ENCODE data around the gene MACROD1. TPM values are rescaled to one million over a fixed set of nuclear protein-coding genes. Genes with fewer than 3 reads are reported as not detected.

Gene MACROD1
- total RNA-seq, 4 donors from 2014 or later = 30.6 to 45.0 (median 35.0) TPM

DNA sequence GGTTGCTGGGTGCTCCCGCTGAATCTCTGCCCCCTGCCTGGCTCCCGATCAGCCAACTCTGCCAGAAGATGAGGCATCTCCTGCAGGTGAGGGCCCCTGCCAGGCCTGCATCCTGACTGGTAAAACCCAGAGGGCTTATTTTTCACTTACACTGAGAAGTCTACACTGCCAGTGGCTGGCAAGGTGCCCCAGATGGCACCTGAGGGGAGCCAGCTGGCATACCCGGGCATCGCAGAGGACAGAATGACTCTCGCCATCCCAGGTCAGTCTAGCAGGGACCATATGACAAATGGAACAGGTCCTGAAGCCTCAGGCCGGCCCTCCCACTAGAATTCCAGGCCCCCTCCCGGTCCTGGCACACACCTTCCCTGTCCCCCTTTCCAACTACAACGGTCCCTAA is 30.9 kb downstream of the MACROD1 start:
- no peak for DNase-seq (ENCODE audit: low spot score in 2 of 2)
- Histone ChIP-seq H3K36me3 (no peaks in the 10 kb centered on the region), H3K4me1 (peaks cover 0 to 13% (median 0%) of the 10 kb centered on the region in 4 donors), H3K4me3 (no peak overlapping the region), H3K27ac (no peak overlapping the region), H3K27me3 (no peaks in the 10 kb centered on the region), H3K9me3 (no peaks in the 10 kb centered on the region)
- 93 to 94% methylated on average over 5 to 8 of the region's 8 CpGs for WGBS, 2 donors
- no peak for TF ChIP-seq POLR2A (IDR thresholded peaks at IDR 0.05)
- TF ChIP-seq, protein P1, sequence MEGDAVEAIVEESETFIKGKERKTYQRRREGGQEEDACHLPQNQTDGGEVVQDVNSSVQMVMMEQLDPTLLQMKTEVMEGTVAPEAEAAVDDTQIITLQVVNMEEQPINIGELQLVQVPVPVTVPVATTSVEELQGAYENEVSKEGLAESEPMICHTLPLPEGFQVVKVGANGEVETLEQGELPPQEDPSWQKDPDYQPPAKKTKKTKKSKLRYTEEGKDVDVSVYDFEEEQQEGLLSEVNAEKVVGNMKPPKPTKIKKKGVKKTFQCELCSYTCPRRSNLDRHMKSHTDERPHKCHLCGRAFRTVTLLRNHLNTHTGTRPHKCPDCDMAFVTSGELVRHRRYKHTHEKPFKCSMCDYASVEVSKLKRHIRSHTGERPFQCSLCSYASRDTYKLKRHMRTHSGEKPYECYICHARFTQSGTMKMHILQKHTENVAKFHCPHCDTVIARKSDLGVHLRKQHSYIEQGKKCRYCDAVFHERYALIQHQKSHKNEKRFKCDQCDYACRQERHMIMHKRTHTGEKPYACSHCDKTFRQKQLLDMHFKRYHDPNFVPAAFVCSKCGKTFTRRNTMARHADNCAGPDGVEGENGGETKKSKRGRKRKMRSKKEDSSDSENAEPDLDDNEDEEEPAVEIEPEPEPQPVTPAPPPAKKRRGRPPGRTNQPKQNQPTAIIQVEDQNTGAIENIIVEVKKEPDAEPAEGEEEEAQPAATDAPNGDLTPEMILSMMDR (IDR thresholded peaks at IDR 0.05) = no peak
- TF ChIP-seq EP300 (IDR thresholded peaks at IDR 0.05) = no peak

DNA sequence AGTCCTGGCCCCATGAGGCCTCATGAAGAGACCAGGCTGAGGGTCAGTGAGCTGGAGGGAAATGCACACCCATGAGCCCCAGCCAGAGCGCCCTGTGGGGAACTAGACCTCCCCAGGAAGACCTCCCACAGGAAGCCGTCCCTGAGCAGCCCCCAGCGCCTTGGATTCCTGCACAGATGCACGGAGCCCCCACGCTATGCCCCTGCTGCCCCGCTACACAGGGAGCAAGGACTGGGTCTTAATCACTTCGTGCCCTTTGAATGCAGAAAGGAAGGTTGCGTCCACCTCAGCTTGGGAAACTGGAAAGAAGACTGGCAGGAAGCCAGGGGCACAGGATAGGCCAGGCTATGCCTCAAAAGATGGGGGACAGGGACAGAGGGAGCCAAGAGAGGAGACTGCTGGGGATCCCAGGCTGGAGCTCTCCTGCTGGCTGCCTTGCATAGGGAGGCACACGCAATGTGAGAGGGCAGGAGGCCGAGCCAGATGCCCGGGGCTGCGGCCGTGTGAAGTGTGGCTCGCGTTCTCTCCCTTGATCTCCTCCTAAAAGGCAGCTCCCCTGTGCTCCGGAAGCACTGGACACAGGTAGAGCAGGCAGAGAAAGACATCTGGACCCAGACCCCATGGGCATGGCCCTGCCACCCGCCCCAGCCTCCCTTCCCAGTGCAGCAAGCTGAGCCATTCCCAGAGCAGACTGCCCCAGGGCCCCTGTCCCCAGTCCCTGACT is 32.8 kb downstream of the MACROD1 start:
- 87 to 92% methylated on average over 15 of the region's 17 CpGs for WGBS, 2 donors
- Histone ChIP-seq H3K27me3 (no peaks in the 10 kb centered on the region), H3K36me3 (no peaks in the 10 kb centered on the region), H3K27ac (no peak overlapping the region), H3K9me3 (no peaks in the 10 kb centered on the region), H3K4me3 (no peak overlapping the region), H3K4me1 (peaks cover 0 to 13% (median 0%) of the 10 kb centered on the region in 4 donors)
- TF ChIP-seq, protein P1 (IDR thresholded peaks at IDR 0.05) = no peak
- TF ChIP-seq EP300 (IDR thresholded peaks at IDR 0.05) (no peak), POLR2A (IDR thresholded peaks at IDR 0.05) (no peak)
- no peak for DNase-seq (ENCODE audit: low spot score in 2 of 2)

- Histone ChIP-seq H3K27ac (peak overlapping the region in 1 of 4 donors; percentile 39), H3K4me1 (peaks cover 0 to 13% (median 0%) of the 10 kb centered on the region in 4 donors), H3K4me3 (no peak overlapping the region), H3K36me3 (no peaks in the 10 kb centered on the region), H3K9me3 (no peaks in the 10 kb centered on the region), H3K27me3 (no peaks in the 10 kb centered on the region)
- TF ChIP-seq POLR2A (IDR thresholded peaks at IDR 0.05) (no peak), EP300 (IDR thresholded peaks at IDR 0.05) (no peak)
- TF ChIP-seq, protein P1 (IDR thresholded peaks at IDR 0.05) = no peak
- WGBS, 2 donors = 43 to 58% methylated on average over 9 to 13 of the region's 13 CpGs
- no peak for DNase-seq (ENCODE audit: low spot score in 2 of 2)
Observed at GRCh38 chr11:64132191-64132771, 33.6 kb downstream of the MACROD1 start.

DNA sequence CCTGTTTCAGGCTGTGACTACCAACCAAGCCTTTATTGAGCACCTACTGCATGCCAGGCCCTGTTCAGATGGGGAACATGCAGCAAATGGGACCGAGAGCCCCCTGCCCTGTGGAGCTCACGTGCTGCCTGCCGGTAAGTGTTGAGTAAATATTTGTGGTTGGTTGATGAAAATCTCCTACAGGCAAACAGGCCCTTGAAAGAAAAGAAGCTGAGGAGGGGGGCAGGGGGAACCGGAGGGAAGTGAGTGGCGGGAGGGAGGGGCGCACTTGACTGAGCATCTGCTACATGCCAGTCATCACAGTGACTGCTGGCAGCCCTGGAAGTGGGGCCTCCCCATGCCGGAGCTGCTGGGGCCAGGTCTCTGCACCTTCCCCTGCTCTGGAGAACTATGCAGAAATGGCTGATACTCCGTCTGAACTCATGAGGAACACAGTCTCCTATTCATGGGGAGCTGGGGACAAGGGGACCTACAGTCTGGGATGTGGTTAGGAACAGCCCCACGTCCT is 34.2 kb downstream of the MACROD1 start:
- Histone ChIP-seq H3K36me3 (no peaks in the 10 kb centered on the region), H3K9me3 (no peaks in the 10 kb centered on the region), H3K27ac (peak overlapping the region in 1 of 4 donors; percentile 39), H3K27me3 (no peaks in the 10 kb centered on the region), H3K4me1 (peaks cover 0 to 13% (median 0%) of the 10 kb centered on the region in 4 donors), H3K4me3 (no peak overlapping the region)
- whole genome bisulfite sequencing, 2 donors = 42 to 46% methylated on average over 9 of the region's 9 CpGs
- DNase-seq (ENCODE audit: low spot score in 2 of 2) = no peak
- TF ChIP-seq POLR2A (IDR thresholded peaks at IDR 0.05) (no peak), EP300 (IDR thresholded peaks at IDR 0.05) (no peak)
- TF ChIP-seq, protein P1 (IDR thresholded peaks at IDR 0.05) = no peak

GRCh38 chr11:64130618-64131017 is 35.3 kb downstream of the MACROD1 start:
- no peaks in the 10 kb centered on the region for H3K36me3 ChIP-seq
- no peak overlapping the region for H3K27ac ChIP-seq
- no peaks in the 10 kb centered on the region for H3K27me3 ChIP-seq
- H3K4me1 ChIP-seq = peaks cover 0 to 13% (median 0%) of the 10 kb centered on the region in 4 donors
- WGBS, 2 donors = 76 to 80% methylated on average over 12 to 13 of the region's 13 CpGs
- DNase-seq (ENCODE audit: low spot score in 2 of 2) = no peak
- TF ChIP-seq POLR2A (IDR thresholded peaks at IDR 0.05) (no peak), EP300 (IDR thresholded peaks at IDR 0.05) (no peak)
- TF ChIP-seq, protein P1 (IDR thresholded peaks at IDR 0.05) = no peak
- no peaks in the 10 kb centered on the region for H3K9me3 ChIP-seq
- H3K4me3 ChIP-seq = no peak overlapping the region
